ENCODE data around the gene RAD51D. TPM values are rescaled to one million over a fixed set of nuclear protein-coding genes. Genes with fewer than 3 reads are reported as not detected.

Gene RAD51D
- total and polyA plus RNA-seq, 4 donors = 3.4 to 6.1 (median 3.7) TPM

GRCh38 chr17:35164716-35165115, 45.1 kb upstream of the RAD51D start:
- TF ChIP-seq FOXA1 (IDR thresholded peaks at IDR 0.05) (no peak), REST (IDR thresholded peaks at IDR 0.05) (no peak), TAF1 (conservative IDR thresholded peaks at IDR 0.05) (no peak), FOXA2 (IDR thresholded peaks at IDR 0.05) (no peak), HNF4G (IDR thresholded peaks at IDR 0.05) (no peak), MAX (IDR thresholded peaks at IDR 0.05) (no peak), RXRA (IDR thresholded peaks at IDR 0.05) (no peak), ZBTB33 (IDR thresholded peaks at IDR 0.05) (no peak), EGR1 (IDR thresholded peaks at IDR 0.05; ENCODE audit: low read depth in 2 of 2) (no peak), NR2F2 (IDR thresholded peaks at IDR 0.05) (no peak), GABPA (IDR thresholded peaks at IDR 0.05 in 1 of 2, conservative IDR thresholded peaks at IDR 0.05 in 1 of 2) (no peak), RAD21 (IDR thresholded peaks at IDR 0.05) (no peak), CTCF (IDR thresholded peaks at IDR 0.05; ENCODE audit: low read depth, low read length, missing input control) (no peak), YY1 (IDR thresholded peaks at IDR 0.05) (no peak), JUND (IDR thresholded peaks at IDR 0.05) (no peak), SP1 (IDR thresholded peaks at IDR 0.05) (no peak), HNF4A (conservative IDR thresholded peaks at IDR 0.05) (no peak), ATF3 (IDR thresholded peaks at IDR 0.05) (no peak)
- 76% methylated on average over 5 of the region's 5 CpGs for WGBS
- no peak overlapping the region for H3K27ac ChIP-seq (ENCODE audit: low read depth in 1 of 2, low read length in 2 of 2)
- H3K27me3 ChIP-seq (ENCODE audit: control insufficient read depth in 4 of 4, insufficient read depth in 4 of 4, low read length in 3 of 4) = peaks cover 0 to 3% (median 0%) of the 10 kb centered on the region in 4 donors
- H3K9ac ChIP-seq (ENCODE audit: low read depth in 1 of 2, low read length in 2 of 2) = no peak overlapping the region
- H3K4me3 ChIP-seq (ENCODE audit: low read depth in 1 of 3, low read length in 3 of 3) = no peak overlapping the region
- DNase-seq (ENCODE audit: low spot score) = no peak
- no peaks in the 10 kb centered on the region for H3K36me3 ChIP-seq (ENCODE audit: control insufficient read depth in 4 of 4, insufficient read depth in 3 of 4, low read depth in 1 of 4, low read length in 3 of 4)
- no peaks in the 10 kb centered on the region for H3K4me1 ChIP-seq (ENCODE audit: control insufficient read depth in 4 of 4, insufficient read depth in 4 of 4, low read length in 3 of 4)
- H3K9me3 ChIP-seq (ENCODE audit: control insufficient read depth in 4 of 4, low read length in 3 of 4) = no peaks in the 10 kb centered on the region

Measured in liver (tissue), 9 donors.